HFF-Myc (cell line): Measurements from ENCODE around the gene IQSEC3.

Source experiments
- DNase-seq: peaks from one replicate; pipeline ENCODE4 v3.0.0-alpha.2; 2011; ENCODE audit warnings: low read depth; ENCODE audit errors: extremely low read depth
- H3K4me3 ChIP-seq: replicated peaks from 2 replicates; pipeline ENCODE4 v1.5.1; 2011; ENCODE audit warnings: low read depth, mild to moderate bottlenecking, control low read depth, low read length
- CTCF ChIP-seq: IDR thresholded peaks from 2 replicates; pipeline ENCODE4 v1.5.1; 2012; ENCODE audit warnings: mild to moderate bottlenecking, low read depth, low read length, control low read depth; ENCODE audit errors: missing control alignments

IQSEC3 gene

GRCh38 chr12:144650-145284 is 78.2 kb downstream of the IQSEC3 start:
- no peak for TF ChIP-seq CTCF
- H3K4me3 ChIP-seq: no peak overlapping the region
- no peak for DNase-seq

GRCh38 chr12:145369-145960 is 78.9 kb downstream of the IQSEC3 start:
- no peak for DNase-seq
- no peak overlapping the region for H3K4me3 ChIP-seq
- TF ChIP-seq CTCF: no peak

GRCh38 chr12:147242-147641 is 80.7 kb downstream of the IQSEC3 start:
- TF ChIP-seq CTCF: no peak
- DNase-seq: no peak
- no peak overlapping the region for H3K4me3 ChIP-seq

GRCh38 chr12:148676-149416 is 82.3 kb downstream of the IQSEC3 start:
- DNase-seq: no peak
- no peak overlapping the region for H3K4me3 ChIP-seq
- no peak for TF ChIP-seq CTCF

- H3K4me3 ChIP-seq: no peak overlapping the region
- TF ChIP-seq CTCF: no peak
- no peak for DNase-seq
Observed at GRCh38 chr12:151579-151978, 85.0 kb downstream of the IQSEC3 start.

GRCh38 chr12:152440-152839 is 85.9 kb downstream of the IQSEC3 start:
- no peak overlapping the region for H3K4me3 ChIP-seq
- no peak for TF ChIP-seq CTCF
- no peak for DNase-seq
